DMS53 treated with DMSO at 0.1 percent for 48 hours (cell line): Measurements from ENCODE around the gene ZNF524.
A peak's percentile ranks its signal among the peaks of the same experiment; 100 is the strongest.
"Not testable (repeated sequence)": the region's sequence is repeated elsewhere in the genome, so short reads cannot be mapped to it uniquely, and the experiment has no call there.

Experiments
- DNase-seq: peaks from one replicate; lab custom pipeline; 2025; ENCODE audit not compliant: unreplicated experiment; lab: John Stamatoyannopoulos, UW

The ZNF524 gene

GRCh38 chr19:55599842-55600661 is at the start of gene ZNF524:
TSS of gene ZNF524 (plus strand) at chr19:55600288. CDS start at chr19:55602113, 1,825 bp downstream.
- DNase-seq, result peak; percentile 94

- DNase-seq, result no peak
Measured at GRCh38 chr19:55550321-55550650, 49.8 kb upstream of the ZNF524 start.

GRCh38 chr19:55552206-55552605 is 47.9 kb upstream of the ZNF524 start:
- no peak for DNase-seq

GRCh38 chr19:55552620-55553019 is 47.5 kb upstream of the ZNF524 start:
- no peak for DNase-seq

GRCh38 chr19:55553217-55554182 is 46.6 kb upstream of the ZNF524 start:
- no peak for DNase-seq

DNA sequence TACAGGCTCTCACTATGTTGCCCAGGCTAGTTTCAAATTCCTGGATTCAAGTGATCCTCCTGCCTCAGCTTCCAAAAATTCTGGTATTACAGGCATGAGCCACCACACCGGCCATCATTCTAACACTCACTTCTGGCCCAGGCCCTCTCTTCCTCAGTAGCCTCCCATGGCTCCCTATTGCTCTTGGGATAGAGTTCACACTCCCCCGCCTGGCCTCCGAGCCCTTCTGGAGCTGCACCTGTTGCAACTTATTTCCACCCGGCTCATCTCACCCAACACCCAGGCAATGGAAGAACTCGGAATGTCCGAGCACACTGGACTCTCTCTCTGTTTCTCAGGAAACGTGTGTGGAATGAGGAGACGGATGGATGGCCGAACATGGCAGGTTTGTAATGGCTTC is 45.8 kb upstream of the ZNF524 start:
- no peak for DNase-seq

DNA sequence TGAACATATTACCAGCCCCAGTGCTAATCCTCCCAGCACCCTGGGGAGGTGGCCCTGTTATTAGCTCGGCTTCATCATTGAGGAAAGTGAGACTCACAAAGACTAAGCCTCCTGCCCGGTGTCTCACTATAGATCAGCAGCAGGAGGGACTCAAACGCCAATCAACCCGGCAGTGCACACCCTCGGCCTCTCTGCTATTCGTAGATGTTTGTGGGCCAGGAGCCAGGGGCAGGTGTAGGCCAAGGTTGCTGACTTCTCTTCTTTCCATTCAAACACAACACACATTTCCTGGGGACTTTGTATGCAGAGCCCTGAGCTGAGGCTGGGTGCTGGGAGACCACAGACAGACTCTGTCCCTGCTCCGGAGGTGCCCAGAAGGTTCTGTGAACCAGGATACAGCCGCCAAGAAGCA is 45.3 kb upstream of the ZNF524 start:
- no peak for DNase-seq

GRCh38 chr19:55559684-55560083 is 40.4 kb upstream of the ZNF524 start:
- DNase-seq, result no peak

DNA sequence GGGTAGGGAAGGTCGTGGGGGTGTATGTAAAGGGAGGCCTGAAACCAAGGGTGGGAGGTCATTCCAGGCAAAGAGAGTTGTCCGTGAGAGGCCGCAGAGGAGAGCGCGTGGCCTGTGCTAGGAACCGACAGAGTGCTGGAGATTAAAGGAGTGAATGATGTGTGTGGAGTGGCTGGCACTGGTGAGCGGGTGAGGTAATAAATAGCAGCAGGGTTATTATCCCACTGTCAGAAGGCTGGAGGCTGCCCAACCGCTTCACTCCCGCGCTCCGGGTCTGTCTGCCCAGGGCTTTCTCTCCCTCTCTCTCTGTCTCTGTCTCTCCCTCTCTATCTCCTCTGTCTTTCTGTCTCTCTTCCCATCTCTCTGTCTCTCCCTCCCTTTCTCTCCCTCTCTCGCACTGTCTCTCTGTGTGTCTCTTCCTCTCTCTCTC is 36.8 kb upstream of the ZNF524 start:
- DNase-seq, result no peak

DNA sequence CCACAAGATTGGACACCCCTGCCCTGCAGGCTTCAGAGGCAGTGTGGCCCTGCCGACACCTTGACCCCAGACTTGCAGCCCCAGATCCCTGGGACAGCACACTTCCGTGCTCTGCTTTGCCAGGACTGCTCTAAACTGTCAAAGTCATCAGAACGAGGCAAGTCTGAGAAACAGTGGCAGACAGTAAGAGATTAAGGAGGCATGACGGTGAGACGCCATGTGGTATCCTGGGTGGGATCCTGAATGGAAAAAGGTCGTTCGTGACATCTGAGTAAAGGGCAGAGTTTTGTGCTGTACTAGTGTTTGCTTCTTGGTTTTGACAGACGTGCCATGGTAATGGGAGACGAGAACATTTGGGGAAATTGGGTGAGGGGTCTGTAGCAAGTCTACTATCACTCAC is 33.3 kb upstream of the ZNF524 start:
- no peak for DNase-seq

GRCh38 chr19:55567708-55568328 is 32.3 kb upstream of the ZNF524 start:
- DNase-seq, result no peak

DNA sequence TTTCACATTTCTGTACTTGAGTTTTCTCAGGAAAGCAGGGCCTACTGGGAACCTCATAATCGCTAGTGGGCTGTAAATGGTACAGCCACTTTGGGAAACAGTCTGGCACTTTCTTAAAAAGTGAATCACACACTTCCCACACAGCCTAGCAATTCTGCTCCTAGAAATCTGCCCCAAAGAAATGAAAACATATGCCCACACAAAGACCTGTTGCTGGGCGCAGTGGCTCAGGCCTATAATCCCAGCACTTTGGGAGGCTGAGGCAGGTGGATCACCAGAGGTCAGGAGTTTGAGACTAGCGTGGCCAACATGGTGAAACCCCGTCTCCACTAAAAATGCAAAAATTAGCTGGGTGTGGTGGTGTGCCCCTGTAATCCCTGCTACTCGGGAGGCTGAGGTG is 30.6 kb upstream of the ZNF524 start:
- DNase-seq, result not testable (repeated sequence)

DNA sequence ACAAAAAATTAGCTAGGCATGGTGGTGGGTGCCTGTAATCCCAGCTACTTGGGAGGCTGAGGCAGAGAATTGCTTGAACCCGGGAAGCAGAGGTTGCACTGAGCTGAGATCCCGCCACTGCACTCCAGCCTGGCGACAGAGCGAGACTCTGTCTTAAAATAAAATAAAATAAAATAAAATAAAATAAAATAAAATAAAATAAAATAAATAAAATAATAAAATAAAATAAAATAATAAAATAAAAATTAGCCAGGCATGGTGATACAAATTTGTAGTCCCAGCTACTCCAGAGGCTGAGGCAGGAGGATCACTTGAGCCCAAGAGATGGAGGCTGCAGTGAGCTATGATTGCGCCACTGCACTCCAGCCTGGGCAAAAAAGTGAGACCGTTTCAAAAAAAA is 26.2 kb upstream of the ZNF524 start:
- not testable (repeated sequence) for DNase-seq

DNA sequence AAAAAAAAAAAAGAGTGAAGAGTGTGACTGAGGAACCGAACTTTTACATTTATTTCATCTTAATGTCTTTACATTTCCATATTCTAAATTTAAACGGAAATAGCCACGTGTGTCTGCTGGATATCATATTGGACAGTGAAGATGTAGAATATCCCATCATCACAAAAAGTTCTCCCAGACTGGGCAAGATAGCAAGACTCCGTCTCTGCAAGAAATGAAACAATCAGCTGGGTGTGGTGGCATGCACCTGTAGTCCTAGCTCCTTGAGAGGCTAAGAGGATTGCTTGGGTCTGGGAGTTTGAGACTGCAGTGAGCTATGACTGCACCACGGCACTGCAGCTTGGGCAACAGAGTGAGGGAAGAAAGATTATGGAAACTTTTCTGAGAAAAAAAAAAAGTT is 23.3 kb upstream of the ZNF524 start:
- no peak for DNase-seq

DNA sequence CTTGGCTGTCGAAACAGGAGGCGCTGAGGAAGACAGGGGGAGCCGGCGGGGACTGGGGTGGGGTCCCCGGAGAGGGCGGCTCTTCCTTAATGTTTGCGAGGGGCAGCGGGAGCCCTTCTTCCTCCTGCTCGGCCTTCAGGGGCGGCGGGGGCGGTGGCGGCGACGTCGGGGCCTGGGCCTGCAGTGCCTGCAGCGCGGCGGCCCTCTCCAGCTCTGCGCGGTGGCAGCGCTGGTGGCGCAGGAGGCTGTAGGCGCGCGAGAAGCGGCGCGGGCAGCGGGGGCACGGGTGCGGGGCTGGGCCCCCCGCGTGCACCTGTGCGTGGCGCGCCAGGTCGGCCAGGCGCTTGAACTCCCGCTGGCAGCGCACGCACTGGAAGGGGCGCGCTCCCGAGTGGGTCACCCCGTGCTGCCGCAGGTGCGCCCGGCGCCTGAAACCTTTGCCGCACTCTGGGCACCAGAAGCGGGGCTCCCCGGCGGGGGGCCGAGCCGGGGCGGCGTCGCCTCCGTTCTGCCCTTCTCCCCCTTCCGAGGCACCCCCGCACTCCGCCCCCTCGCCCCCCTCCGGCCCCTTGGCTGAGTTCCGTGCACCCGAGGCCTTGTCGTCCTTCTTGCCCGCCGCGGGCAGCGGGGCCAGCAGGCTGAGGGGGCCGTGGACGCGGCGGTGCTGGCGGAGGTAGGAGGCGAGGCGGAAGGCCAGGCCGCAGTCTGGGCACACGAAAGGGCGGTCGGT is 21.9 kb upstream of the ZNF524 start:
- DNase-seq, result no peak

DNA sequence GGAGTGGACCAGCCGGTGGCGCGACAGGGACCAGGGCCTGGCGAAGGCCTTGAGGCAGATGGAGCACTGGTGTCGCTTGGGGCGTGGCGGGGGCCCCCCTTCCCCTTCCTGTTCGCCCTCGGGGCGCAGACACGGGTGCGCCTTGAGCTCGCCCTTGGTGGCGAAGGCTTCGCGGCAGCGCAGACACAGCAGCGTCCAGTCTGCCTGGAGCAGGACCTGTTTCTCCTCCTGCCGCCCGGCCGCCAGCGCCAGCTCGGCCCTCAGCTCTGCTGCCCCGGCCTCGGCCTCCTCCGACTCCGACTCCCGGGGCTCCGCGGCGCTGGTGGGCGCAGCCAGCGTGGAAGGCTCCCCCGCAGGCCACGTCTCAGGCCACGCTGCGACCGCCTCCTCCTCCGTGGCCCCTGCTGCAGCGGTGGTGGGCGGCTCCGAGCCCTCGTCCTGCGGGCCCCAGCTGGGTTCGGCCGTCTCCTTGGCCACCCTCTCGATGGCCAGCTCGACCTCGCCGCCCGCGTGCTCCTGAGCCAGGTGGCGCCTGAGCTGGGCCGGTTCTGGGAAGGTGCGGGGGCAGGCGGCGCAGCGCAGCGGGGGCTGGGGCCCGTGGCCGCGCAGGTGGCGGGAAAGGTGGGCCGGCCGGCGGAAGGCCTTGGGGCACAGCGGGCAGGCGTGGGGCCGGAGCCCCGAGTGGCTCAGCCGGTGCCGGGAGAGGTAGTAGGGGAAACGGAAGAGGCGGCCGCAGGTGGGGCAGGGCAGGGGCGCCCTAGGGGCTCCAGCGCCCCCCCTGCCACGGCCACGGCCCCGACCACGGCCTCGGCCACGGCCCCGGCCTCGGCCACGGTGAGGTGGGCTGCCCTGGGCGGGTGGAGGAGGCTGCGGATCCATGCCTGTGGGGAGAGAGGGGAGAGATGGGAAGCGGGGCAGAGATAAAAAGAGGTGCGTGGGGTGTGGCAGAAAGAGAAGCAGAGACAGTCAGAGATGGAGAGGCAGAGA is 21.0 kb upstream of the ZNF524 start:
- DNase-seq, result no peak

DNA sequence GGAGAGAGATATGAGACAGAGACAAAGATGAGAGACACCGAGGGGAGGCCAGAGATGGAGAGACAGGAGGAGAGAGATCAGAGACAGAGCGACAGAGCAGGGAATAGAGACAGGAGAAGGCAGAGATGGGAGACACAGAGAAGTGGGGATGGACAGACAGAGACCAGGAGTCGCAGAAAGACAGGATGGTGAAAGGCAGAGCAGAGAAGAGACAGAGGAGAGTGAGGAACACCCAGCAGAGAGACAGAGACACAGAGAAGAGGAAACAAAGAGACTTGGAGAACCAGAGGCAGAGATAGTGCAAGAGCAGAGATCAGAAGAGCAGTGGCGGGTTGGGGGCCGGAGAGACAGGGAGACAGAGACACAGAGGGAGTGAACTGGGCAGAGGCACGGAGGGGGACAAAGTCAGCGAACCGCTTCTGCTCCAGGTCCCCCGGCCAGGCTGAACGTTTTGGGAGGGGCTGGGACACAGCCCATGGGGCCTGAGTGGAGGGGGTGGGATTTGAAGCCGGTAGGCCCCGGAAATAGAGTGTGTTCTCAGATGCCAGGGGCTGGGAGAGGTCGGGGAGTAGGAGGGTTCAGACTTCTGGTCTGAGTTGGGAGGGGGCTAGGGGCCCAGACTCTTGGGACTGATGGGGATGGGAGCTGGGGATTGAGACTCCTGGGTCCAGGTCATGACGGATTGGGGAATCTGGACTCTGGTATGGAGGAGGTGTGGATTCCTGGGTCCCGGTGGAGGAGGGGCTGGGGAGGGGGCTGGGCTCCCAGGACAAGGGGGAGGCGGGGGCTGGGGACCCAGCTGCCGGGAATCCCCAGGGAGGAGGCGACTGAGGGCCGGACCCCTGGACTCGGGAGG is 20.1 kb upstream of the ZNF524 start:
- DNase-seq, result no peak

DNA sequence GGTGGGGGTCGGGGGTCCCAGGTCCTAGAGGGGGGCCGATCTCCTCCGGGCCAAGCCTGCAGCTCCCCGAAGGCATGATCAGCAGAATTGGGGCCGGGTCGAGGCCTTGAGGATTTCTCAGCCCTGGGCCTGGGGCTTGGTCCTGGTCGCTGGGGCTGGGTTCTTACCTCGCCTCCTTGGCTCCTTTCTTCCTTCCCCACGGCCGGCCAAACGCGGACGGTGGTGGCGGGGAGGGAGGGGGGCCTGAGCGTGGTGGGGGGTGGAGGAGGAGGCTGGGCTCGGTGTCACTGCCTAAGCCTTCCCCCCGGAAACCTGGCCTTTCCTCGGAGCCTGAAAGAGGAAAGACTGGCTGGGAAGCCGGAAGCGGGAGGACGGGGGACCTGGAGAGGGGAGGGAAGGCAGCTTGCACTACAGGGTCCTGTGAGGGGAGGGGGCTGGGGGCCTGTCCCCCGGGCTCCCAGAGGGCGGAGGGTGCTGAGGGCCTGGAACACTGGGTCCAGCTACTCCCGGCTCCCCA is 19.4 kb upstream of the ZNF524 start, which contains the start of gene ZNF579:
Gene ZNF579, minus strand, starts transcription at position 221 of the 517 bp plus-strand sequence. CDS start 1,209 bp downstream, outside the sequence.
- peak; percentile 70 for DNase-seq
